Neuronal stem cell (in vitro differentiated cells): Measurements from ENCODE around the gene SP4.

Source experiments
- DNase-seq: peaks from one replicate; pipeline ENCODE4 v3.0.0-alpha.2; 2013; ENCODE audit warnings: low spot score
- H2AFZ ChIP-seq: one replicate; pipeline ENCODE4 v1.6.1; 2013; ENCODE audit warnings: mild to moderate bottlenecking, low read length, inconsistent platforms
- H2AK5ac ChIP-seq: 2 replicates; pipeline ENCODE4 v1.6.1; 2013; ENCODE audit warnings: low read depth, mild to moderate bottlenecking, inconsistent platforms, low read length, moderate library complexity, mixed read lengths
- H2BK120ac ChIP-seq: 2 replicates; pipeline ENCODE4 v1.6.1; 2013; ENCODE audit warnings: low read depth, mild to moderate bottlenecking, inconsistent platforms, low read length, moderate library complexity, mixed read lengths
- H2BK12ac ChIP-seq: one replicate; pipeline ENCODE4 v1.6.1; 2013; ENCODE audit warnings: low read length, inconsistent platforms
- H2BK15ac ChIP-seq: 2 replicates; pipeline ENCODE4 v1.6.1; 2013; ENCODE audit warnings: mild to moderate bottlenecking, low read length, inconsistent platforms, mixed read lengths
- H2BK5ac ChIP-seq: one replicate; pipeline ENCODE4 v1.6.1; 2013; ENCODE audit warnings: inconsistent platforms, mild to moderate bottlenecking, low read length, moderate library complexity
- H3K14ac ChIP-seq: one replicate; pipeline ENCODE4 v1.6.1; 2013; ENCODE audit warnings: low read length, inconsistent platforms
- H3K18ac ChIP-seq: 2 replicates; pipeline ENCODE4 v1.6.1; 2013; ENCODE audit warnings: low read length, inconsistent platforms
- H3K23ac ChIP-seq: 2 replicates; pipeline ENCODE4 v1.6.1; 2013; ENCODE audit warnings: low read depth, mild to moderate bottlenecking, mixed read lengths, low read length, inconsistent platforms; ENCODE audit not compliant: poor library complexity
- H3K27ac ChIP-seq: replicated peaks from 3 replicates; pipeline ENCODE4 v1.5.1; 2013; ENCODE audit warnings: low read length, inconsistent platforms
- H3K27me3 ChIP-seq, 3 experiments: 2 replicates each; pipeline ENCODE4 v1.6.1; 2013; ENCODE audit warnings: low read length in 3 of 3, mild to moderate bottlenecking in 2 of 3, inconsistent platforms in 1 of 3, low read depth in 1 of 3, mixed read lengths in 1 of 3, moderate library complexity in 1 of 3; ENCODE audit not compliant: control insufficient read depth in 3 of 3, insufficient read depth in 3 of 3
- H3K36me3 ChIP-seq, 2 donors: replicated peaks in 1 of 2; 2 replicates each; pipeline ENCODE4 v1.6.1; 2013; ENCODE audit warnings: low read length in 2 of 2; ENCODE audit not compliant: control insufficient read depth in 2 of 2, insufficient read depth in 2 of 2
- H3K4ac ChIP-seq: 2 replicates; pipeline ENCODE4 v1.6.1; 2013; ENCODE audit warnings: inconsistent platforms, mild to moderate bottlenecking, low read length, moderate library complexity
- H3K4me1 ChIP-seq, 2 donors: 1 replicate in 1 of 2; 2 replicates in 1 of 2; pipeline ENCODE4 v1.6.1; 2013; ENCODE audit warnings: low read length in 2 of 2, low read depth in 1 of 2; ENCODE audit not compliant: control insufficient read depth in 2 of 2, insufficient read depth in 1 of 2
- H3K4me2 ChIP-seq: one replicate; pipeline ENCODE4 v1.6.1; 2013; ENCODE audit warnings: mild to moderate bottlenecking, low read length, inconsistent platforms; ENCODE audit not compliant: insufficient read depth, poor library complexity, severe bottlenecking
- H3K4me3 ChIP-seq, 2 donors: 2 replicates each; pipeline ENCODE4 v1.5.1; 2013; ENCODE audit warnings: low read length in 2 of 2, mild to moderate bottlenecking in 2 of 2, inconsistent platforms in 1 of 2, moderate library complexity in 1 of 2
- H3K79me1 ChIP-seq: one replicate; pipeline ENCODE4 v1.6.1; 2013; ENCODE audit warnings: low read depth, mild to moderate bottlenecking, inconsistent platforms, low read length, moderate library complexity
- H3K9ac ChIP-seq: one replicate; pipeline ENCODE4 v1.6.1; 2013; ENCODE audit warnings: mild to moderate bottlenecking, low read depth, low read length, inconsistent platforms; ENCODE audit not compliant: poor library complexity
- H3K9me3 ChIP-seq, 2 donors: replicated peaks in 1 of 2; 2 replicates each; pipeline versions ENCODE3 to v1.6.1; 2013; ENCODE audit warnings: low read length in 2 of 2, mild to moderate bottlenecking in 2 of 2, inconsistent platforms in 1 of 2, low read depth in 1 of 2, mixed read lengths in 1 of 2, moderate library complexity in 1 of 2; ENCODE audit not compliant: control insufficient read depth in 2 of 2, insufficient read depth in 1 of 2
- H4K8ac ChIP-seq: one replicate; pipeline ENCODE4 v1.6.1; 2013; ENCODE audit warnings: low read depth, mild to moderate bottlenecking, inconsistent platforms, low read length, moderate library complexity
- H4K91ac ChIP-seq: one replicate; pipeline ENCODE4 v1.6.1; 2013; ENCODE audit warnings: low read length, low read depth, mild to moderate bottlenecking, inconsistent platforms; ENCODE audit not compliant: poor library complexity
- WGBS, 2 donors: extraction: QIAGEN DNeasy Blood & Tissue Kit; methylation state at CpG; one replicate each; pipeline ENCODE4 v1.1.7; 2013; ENCODE audit warnings: missing lambda C conversion rate in 2 of 2, mixed read lengths in 1 of 2; ENCODE audit not compliant: insufficient read length in 2 of 2, insufficient replicate concordance in 1 of 2; ENCODE audit errors: extremely low coverage in 2 of 2; 5-methylcytosine and 5-hydroxymethylcytosine counted together

Gene SP4

DNA sequence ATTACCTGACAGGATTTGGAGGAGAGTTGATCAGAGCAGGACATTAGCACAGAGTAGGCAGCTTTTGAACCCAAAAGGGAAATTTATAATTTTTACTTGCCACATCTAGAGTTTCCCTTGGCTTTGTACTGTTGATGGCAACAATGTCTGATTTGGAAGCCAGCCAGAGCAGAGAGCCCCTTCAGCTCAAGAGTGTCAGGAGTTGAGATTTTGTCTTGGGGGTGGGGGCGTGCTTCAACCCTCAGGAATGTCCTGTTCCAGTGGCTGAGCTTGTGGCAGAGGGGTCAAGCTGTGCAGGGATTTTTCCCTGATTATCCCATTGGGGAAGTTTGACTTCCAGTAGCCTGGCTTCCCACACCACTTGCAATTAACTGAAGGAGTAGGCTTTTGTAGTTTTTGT is 27.0 kb downstream of the SP4 start:
- H3K9me3 ChIP-seq = peaks cover 38 to 46% of the 10 kb centered on the region in 2 donors
- H3K9ac ChIP-seq = no peak overlapping the region
- no peak overlapping the region for H3K4me3 ChIP-seq
- no peak overlapping the region for H3K4me2 ChIP-seq
- peaks cover 3% of the 10 kb centered on the region for H3K79me1 ChIP-seq
- no peak overlapping the region for H2BK15ac ChIP-seq
- H2AFZ ChIP-seq = no peak overlapping the region
- H3K4me1 ChIP-seq = no peaks in the 10 kb centered on the region
- no peak overlapping the region for H3K18ac ChIP-seq
- H2AK5ac ChIP-seq = no peak overlapping the region
- no peak overlapping the region for H3K23ac ChIP-seq
- no peak for DNase-seq
- no peaks in the 10 kb centered on the region for H3K27me3 ChIP-seq
- no peak overlapping the region for H3K27ac ChIP-seq
- H3K36me3 ChIP-seq = peaks cover 8 to 17% of the 10 kb centered on the region in 2 donors
- H3K14ac ChIP-seq = no peak overlapping the region
- no peak overlapping the region for H2BK12ac ChIP-seq
- H2BK5ac ChIP-seq = no peak overlapping the region
- no peak overlapping the region for H3K4ac ChIP-seq
- no peak overlapping the region for H4K8ac ChIP-seq
- no peak overlapping the region for H4K91ac ChIP-seq
- no peak overlapping the region for H2BK120ac ChIP-seq
- no CpG with 5 or more reads among the region's 1 CpG for WGBS, 2 donors

DNA sequence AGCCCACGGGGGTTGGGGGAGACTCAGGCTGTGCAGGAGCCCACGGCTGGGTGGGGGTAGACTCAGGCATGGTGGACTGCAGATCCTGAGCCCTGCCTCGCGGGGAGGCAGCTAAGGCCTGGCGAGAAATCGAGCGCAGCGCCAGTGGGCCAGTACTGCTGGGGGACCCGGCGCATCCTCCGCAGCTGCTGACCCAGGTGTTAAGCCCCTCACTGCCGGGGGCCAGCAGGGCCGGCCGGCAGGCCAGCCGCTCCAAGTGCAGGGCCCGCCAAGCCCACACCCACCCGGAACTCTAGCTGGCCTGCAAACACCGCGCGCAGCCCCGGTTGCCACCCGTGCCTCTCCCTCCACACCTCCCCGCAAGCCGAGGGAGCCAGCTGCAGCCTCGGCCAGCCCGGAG is 33.4 kb downstream of the SP4 start:
- H4K8ac ChIP-seq = no peak overlapping the region
- H3K23ac ChIP-seq = no peak overlapping the region
- no peak overlapping the region for H3K4me3 ChIP-seq
- no peak overlapping the region for H3K18ac ChIP-seq
- peaks cover 4 to 6% of the 10 kb centered on the region in 2 donors for H3K36me3 ChIP-seq
- H3K9ac ChIP-seq = no peak overlapping the region
- no peak overlapping the region for H3K4me2 ChIP-seq
- peaks cover 9 to 11% of the 10 kb centered on the region in 2 donors for H3K9me3 ChIP-seq
- no CpG with 5 or more reads among the region's 26 CpGs for WGBS, 2 donors
- H3K4me1 ChIP-seq = no peaks in the 10 kb centered on the region
- no peak overlapping the region for H2BK120ac ChIP-seq
- H3K14ac ChIP-seq = no peak overlapping the region
- H3K79me1 ChIP-seq = peaks cover 8% of the 10 kb centered on the region
- no peak for DNase-seq
- H2AFZ ChIP-seq = no peak overlapping the region
- H3K4ac ChIP-seq = no peak overlapping the region
- H3K27ac ChIP-seq = no peak overlapping the region
- H2BK5ac ChIP-seq = no peak overlapping the region
- H3K27me3 ChIP-seq = no peaks in the 10 kb centered on the region
- no peak overlapping the region for H2AK5ac ChIP-seq
- H4K91ac ChIP-seq = no peak overlapping the region
- H2BK15ac ChIP-seq = no peak overlapping the region
- H2BK12ac ChIP-seq = no peak overlapping the region

DNA sequence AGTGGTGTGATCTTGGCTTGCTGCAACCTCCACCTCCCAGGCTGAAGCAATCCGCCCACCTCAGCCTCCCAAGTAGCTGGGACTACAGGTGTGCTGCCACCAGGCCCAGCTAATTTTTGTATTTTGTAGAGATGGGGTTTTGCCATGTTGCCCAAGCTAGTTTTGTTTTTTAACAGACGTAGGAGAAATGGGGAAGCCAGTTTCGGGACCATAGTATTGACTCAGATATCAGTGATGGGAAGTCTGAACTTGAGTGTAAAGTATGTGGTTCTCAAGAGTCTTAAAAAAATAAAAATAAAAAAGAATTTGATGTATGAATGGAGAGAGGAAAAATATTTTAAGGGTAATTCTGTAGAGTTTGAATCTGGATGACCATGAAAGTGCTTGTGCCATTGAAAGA is 34.2 kb downstream of the SP4 start:
- Histone ChIP-seq H3K4ac (no peak overlapping the region), H3K4me1 (no peaks in the 10 kb centered on the region), H2AK5ac (no peak overlapping the region), H2BK5ac (no peak overlapping the region), H3K14ac (no peak overlapping the region), H3K4me2 (no peak overlapping the region), H2BK120ac (no peak overlapping the region), H4K8ac (no peak overlapping the region), H3K79me1 (peaks cover 5% of the 10 kb centered on the region), H3K27me3 (no peaks in the 10 kb centered on the region), H3K36me3 (peaks cover 0 to 4% of the 10 kb centered on the region in 2 donors), H2BK12ac (no peak overlapping the region), H2AFZ (no peak overlapping the region), H3K9me3 (peaks cover 3 to 7% of the 10 kb centered on the region in 2 donors), H3K4me3 (no peak overlapping the region), H3K23ac (no peak overlapping the region), H3K9ac (no peak overlapping the region), H3K18ac (no peak overlapping the region), H4K91ac (no peak overlapping the region), H2BK15ac (no peak overlapping the region), H3K27ac (no peak overlapping the region)
- no peak for DNase-seq
- no CpG with 5 or more reads among the region's 3 CpGs for WGBS, 2 donors

DNA sequence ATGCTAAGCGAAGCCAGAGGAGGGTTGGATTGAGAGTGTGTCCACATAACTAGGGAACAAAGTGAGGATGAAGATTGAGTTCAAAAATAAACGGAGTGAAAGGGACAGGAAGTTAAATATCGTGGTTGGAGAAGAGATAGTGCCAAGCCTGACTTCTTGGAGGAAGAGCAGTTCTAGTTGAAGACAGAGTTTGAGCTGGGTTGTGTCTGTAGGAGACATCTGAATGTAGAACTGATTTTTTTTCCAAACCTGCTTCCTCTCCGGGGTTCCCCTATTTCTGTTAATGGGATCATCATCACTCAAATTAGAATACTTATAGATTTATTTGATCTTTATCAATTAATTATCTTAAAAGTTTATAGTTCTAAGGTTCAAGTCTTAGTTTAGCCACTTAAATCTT is 35.6 kb downstream of the SP4 start:
- Histone ChIP-seq H3K27me3 (no peaks in the 10 kb centered on the region), H3K4me1 (no peaks in the 10 kb centered on the region), H3K9me3 (peaks cover 1 to 7% of the 10 kb centered on the region in 2 donors), H2BK12ac (no peak overlapping the region), H3K27ac (no peak overlapping the region), H2BK15ac (no peak overlapping the region), H2BK120ac (no peak overlapping the region), H3K23ac (no peak overlapping the region), H3K4ac (no peak overlapping the region), H3K9ac (no peak overlapping the region), H2BK5ac (no peak overlapping the region), H3K36me3 (peaks cover 0 to 4% of the 10 kb centered on the region in 2 donors), H2AK5ac (no peak overlapping the region), H3K4me2 (no peak overlapping the region), H3K14ac (no peak overlapping the region), H3K4me3 (no peak overlapping the region), H3K79me1 (peaks cover 5% of the 10 kb centered on the region), H2AFZ (no peak overlapping the region), H3K18ac (no peak overlapping the region), H4K8ac (no peak overlapping the region), H4K91ac (no peak overlapping the region)
- no CpG with 5 or more reads among the region's 4 CpGs for WGBS, 2 donors
- DNase-seq = no peak
